Measurements from ENCODE around the gene RASAL2.

- TF ChIP-seq CTCF (conservative IDR thresholded peaks at IDR 0.05 in 1 of 2, IDR thresholded peaks at IDR 0.05 in 1 of 2; ENCODE audit: extremely low read depth in 1 of 2, insufficient read depth in 1 of 2, low read depth in 1 of 2, low read length in 2 of 2) (no peak), EZH2 (IDR thresholded peaks at IDR 0.05; ENCODE audit: borderline replicate concordance, low read length) (no peak)
Measured at GRCh38 chr1:178311164-178311563, 217.3 kb downstream of the RASAL2 start.

Measured in mammary epithelial cell (primary cell).